Naive B cell (primary cell): ENCODE results near the gene RRP36. TPM values are rescaled to one million over a fixed set of nuclear protein-coding genes. Genes with fewer than 3 reads are reported as not detected.
"Not testable (repeated sequence)": the region's sequence is repeated elsewhere in the genome, so short reads cannot be mapped to it uniquely, and the experiment has no call there.

Experiments
- ATAC-seq, 2 donors: fragments of 150-1000 bp; cut with Tn5 transposase; 2 replicates each; pipeline ENCODE4 v1.10.0; 2021; ENCODE audit warnings: low read depth in 2 of 2, mild to moderate bottlenecking in 2 of 2, moderate library complexity in 2 of 2
- DNase-seq: peaks from one replicate; pipeline ENCODE4 v3.0.0; 2022
- H3K27ac Mint-ChIP-seq, 6 donors: one replicate each; pipeline ENCODE4 v1.8.0; 2020 to 2022; ENCODE audit warnings: mild to moderate bottlenecking in 6 of 6, mixed read lengths in 6 of 6, moderate library complexity in 5 of 6, inconsistent platforms in 2 of 6
- H3K27me3 Mint-ChIP-seq, 3 donors: one replicate each; pipeline ENCODE4 v1.8.0; 2021 to 2022; ENCODE audit warnings: mixed read lengths in 3 of 3, mild to moderate bottlenecking in 1 of 3
- H3K36me3 Mint-ChIP-seq, 2 donors: one replicate each; pipeline ENCODE4 v1.8.0; 2020 to 2022; ENCODE audit warnings: mixed read lengths in 2 of 2, inconsistent platforms in 1 of 2, mild to moderate bottlenecking in 1 of 2
- H3K4me1 Mint-ChIP-seq, 3 donors: one replicate each; pipeline ENCODE4 v1.8.0; 2020 to 2022; ENCODE audit warnings: mixed read lengths in 3 of 3, inconsistent platforms in 1 of 3, mild to moderate bottlenecking in 1 of 3, moderate library complexity in 1 of 3
- H3K4me3 Mint-ChIP-seq, 8 donors: one replicate each; pipeline ENCODE4 v1.8.0; 2020 to 2022; ENCODE audit warnings: mild to moderate bottlenecking in 8 of 8, mixed read lengths in 8 of 8, moderate library complexity in 8 of 8, inconsistent platforms in 2 of 8
- H3K9me3 Mint-ChIP-seq, 7 donors: one replicate each; pipeline ENCODE4 v1.8.0; 2020 to 2022; ENCODE audit warnings: mixed read lengths in 7 of 7, mild to moderate bottlenecking in 5 of 7, inconsistent platforms in 2 of 7, moderate library complexity in 1 of 7
- polyA plus RNA-seq, 6 donors: library from polyadenylated mRNA; unstranded; fragments of 300-500 nt; fragmentation: Illumina TruSeq; gene quantifications; one replicate each; pipeline ENCODE4 v1.2.3, GENCODE V29; 2021; ENCODE audit warnings: low read depth in 6 of 6

Gene RRP36
- polyA plus RNA-seq, 6 donors from 2014 or later = 27.8 to 55.0 (median 39.8) TPM

DNA sequence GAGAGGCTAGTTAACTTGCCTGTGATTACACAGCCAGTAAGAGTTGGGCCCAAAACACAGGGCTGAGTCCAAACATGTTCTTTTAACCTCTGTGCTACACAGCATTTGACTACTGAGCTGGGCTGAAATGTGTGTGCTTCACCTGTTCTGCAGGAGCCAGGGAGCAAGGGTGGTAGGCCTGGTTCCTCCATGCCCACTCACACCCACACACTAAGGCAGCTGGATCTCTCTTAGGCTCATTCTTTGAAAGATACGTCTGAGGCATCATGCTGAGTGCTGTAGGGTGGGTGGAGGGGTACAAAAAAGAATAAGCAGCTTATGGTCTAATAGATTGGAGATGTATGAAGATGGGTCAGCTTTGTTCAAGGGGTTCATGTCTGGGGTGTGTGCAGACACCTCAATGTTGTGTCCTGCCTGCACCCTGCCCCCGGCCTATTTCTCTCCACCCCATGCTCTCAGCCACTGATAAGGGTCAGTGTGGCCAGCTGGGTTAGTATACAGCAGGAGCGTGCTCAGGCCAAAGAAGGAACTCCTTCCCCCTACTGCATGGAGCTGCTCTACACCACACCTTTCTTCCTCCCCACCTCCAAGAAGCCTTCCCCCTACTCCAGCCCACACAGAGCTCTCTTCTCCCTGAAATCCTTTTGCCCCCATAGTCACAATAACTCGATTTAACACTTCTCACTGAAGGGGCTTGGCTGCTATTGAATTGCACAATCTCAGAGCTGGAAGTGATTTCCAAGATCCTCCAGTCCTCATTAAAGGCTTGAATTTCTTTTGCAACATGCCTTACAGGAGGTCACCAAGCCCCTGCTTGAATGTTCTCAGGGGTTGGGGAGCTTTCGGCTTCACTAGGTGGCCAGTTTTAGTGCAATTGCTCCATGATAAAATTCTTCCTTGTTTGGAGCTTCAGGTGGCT lies 33.6 kb upstream of the RRP36 start:
- Mint-ChIP-seq H3K4me1 (peaks cover 45 to 50% (median 46%) of the 10 kb centered on the region in 3 donors), H3K27ac (peak overlapping the region in 1 of 6 donors; percentile 36), H3K4me3 (peak overlapping the region in 1 of 8 donors; percentile 91), H3K9me3 (no peaks in the 10 kb centered on the region), H3K27me3 (no peaks in the 10 kb centered on the region), H3K36me3 (no peaks in the 10 kb centered on the region)
- DNase-seq = no peak
- no peak for ATAC-seq

DNA sequence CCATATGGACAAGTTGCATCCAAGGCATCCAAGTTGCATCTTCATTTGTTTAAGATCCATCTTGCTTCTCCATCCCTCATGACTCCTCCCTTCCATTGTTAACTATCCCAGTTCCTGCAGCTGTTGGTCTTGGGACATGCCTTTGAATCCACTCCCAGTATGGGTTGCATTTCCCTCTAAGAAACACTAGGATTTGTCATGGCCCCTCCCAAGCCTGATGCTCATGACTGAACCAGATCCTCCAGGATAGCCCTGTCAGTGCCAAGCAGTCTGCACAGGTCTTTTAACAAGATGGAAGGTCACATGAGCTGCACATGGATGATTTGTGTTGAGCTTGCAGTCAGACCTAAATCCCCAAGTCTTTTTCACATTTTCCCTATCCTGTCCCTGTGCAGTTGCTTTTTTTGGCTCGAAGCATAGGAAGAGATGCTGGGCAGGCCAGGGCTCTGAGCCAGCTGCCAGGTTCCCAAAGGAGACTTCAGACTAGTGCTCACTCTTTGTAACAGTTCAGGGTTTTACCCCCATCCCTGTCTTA lies 32.9 kb upstream of the RRP36 start:
- Mint-ChIP-seq H3K4me3 (peak overlapping the region in 2 of 8 donors; percentile 30 to 91), H3K9me3 (no peaks in the 10 kb centered on the region), H3K4me1 (peaks cover 45 to 52% (median 45%) of the 10 kb centered on the region in 3 donors), H3K27ac (no peak overlapping the region), H3K27me3 (no peaks in the 10 kb centered on the region), H3K36me3 (no peaks in the 10 kb centered on the region)
- ATAC-seq (no peak), DNase-seq (no peak)

DNA sequence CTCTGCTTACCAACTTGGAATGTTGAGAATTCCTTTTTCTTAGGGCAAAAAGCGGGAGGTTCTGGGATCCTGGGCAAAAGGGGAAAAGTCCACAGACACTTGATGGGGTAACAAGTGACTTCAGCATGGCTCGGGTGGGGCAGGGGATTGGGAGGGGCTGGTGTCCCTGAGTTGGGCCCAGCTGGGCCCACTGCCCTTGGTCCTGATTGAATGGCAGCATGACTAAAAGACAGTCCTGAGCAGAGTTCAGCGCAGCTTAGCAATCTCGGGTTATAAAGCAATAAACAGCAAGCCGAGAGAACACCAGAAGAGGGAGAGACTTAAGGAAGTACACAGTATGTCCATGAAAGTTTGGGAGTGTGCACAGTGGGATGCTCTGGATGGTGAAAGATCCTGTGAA lies 31.5 kb upstream of the RRP36 start:
- ATAC-seq = no peak
- no peak for DNase-seq
- Mint-ChIP-seq H3K4me3 (peak overlapping the region in 1 of 8 donors; percentile 56), H3K36me3 (no peaks in the 10 kb centered on the region), H3K4me1 (peaks cover 37 to 44% (median 38%) of the 10 kb centered on the region in 3 donors), H3K9me3 (no peaks in the 10 kb centered on the region), H3K27ac (peak overlapping the region in 1 of 6 donors; percentile 44), H3K27me3 (no peaks in the 10 kb centered on the region)

DNA sequence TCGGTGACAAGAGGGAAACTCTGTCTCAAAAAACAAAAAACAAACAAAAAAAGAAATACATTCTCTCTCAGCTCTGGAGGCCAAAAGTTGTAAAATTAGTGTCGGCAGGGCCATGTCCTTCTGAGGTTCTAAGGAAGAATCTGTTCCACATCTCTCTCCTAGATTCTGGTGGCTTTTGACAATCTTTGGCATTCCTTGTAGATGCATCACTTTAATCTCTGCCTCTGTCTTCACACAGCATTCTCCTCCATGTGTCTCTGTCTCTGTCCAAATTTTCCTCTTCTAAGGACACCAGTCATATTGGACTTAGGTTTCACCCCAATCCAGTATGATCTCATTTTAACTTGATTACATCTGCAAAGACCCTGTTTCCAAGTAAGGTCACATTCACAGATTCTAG lies 28.0 kb upstream of the RRP36 start:
- no peak overlapping the region for H3K27ac Mint-ChIP-seq

DNA sequence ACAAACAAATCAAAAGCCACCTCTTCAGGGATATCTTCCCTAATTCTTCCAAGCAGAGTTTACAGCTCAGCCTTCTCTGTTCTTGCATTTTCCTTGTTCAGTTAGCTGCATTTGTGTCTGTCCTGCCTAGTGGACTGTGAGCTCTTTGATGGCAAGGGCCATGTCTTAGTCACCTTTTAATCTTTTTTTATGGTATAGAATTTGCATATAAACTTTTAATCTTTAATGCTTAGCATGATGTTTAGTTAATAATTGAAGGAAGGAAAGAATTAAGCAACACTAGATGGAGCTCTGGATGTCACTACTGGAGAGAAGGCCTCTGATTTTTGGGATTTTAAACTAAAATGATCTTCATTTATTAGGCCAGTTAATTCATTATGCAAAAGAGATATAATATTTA lies 24.9 kb upstream of the RRP36 start:
- no peaks in the 10 kb centered on the region for H3K9me3 Mint-ChIP-seq
- H3K27me3 Mint-ChIP-seq = no peaks in the 10 kb centered on the region
- no peak for DNase-seq
- peaks cover 0 to 11% (median 3%) of the 10 kb centered on the region in 3 donors for H3K4me1 Mint-ChIP-seq
- ATAC-seq = no peak
- no peaks in the 10 kb centered on the region for H3K36me3 Mint-ChIP-seq
- H3K27ac Mint-ChIP-seq = no peak overlapping the region
- H3K4me3 Mint-ChIP-seq = no peak overlapping the region

More for the DNA sequence above, 28.0 kb upstream of the RRP36 start:
- H3K27me3 Mint-ChIP-seq = no peaks in the 10 kb centered on the region
- no peak overlapping the region for H3K4me3 Mint-ChIP-seq
- H3K4me1 Mint-ChIP-seq = peaks cover 3 to 17% (median 3%) of the 10 kb centered on the region in 3 donors
- H3K36me3 Mint-ChIP-seq = no peaks in the 10 kb centered on the region
- no peak for ATAC-seq
- DNase-seq = no peak
- H3K9me3 Mint-ChIP-seq = no peaks in the 10 kb centered on the region

DNA sequence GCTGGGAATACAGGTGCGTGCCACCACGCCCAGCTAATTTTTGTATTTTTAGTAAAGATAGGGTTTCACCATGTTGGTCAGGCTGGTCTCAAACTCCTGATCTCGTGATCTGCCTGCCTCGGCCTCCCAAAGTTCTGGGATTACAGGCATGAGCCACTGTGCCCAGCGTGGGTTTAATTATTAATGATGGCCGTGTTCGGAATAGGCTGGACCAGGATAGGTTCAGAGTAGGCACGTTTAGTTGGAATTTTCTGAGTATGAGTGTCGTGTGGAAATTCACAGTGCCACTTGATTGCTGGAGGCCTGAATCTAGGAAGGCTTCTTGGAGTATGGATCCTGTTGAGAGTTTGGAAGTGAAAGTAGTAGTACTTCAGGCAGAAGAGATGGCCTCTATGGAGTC lies 23.2 kb upstream of the RRP36 start:
- not testable (repeated sequence) for H3K27me3 Mint-ChIP-seq, H3K4me1 Mint-ChIP-seq, H3K27ac Mint-ChIP-seq, ATAC-seq, H3K4me3 Mint-ChIP-seq, H3K9me3 Mint-ChIP-seq, H3K36me3 Mint-ChIP-seq, DNase-seq

DNA sequence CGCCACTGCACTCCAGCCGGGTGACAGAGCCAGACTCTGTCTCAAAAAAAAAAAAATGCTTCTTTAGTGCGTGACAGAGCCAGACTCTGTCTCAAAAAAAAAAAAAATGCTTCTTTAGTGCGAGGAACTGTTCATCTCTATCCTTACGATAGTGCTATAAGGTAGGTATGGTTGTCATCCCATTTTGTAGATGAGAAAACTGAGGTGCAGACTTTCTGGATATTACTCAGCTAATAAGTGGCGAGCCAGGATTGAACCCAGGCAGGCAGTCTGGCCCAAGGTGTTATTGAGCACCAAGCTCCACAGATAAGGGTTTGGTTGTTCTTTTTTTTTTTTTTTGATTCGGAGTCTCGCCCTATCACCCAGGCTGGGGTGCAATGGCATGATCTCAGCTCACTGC lies 19.6 kb upstream of the RRP36 start:
- no peaks in the 10 kb centered on the region for H3K27me3 Mint-ChIP-seq
- H3K4me3 Mint-ChIP-seq = no peak overlapping the region
- ATAC-seq (no peak), DNase-seq (no peak)
- H3K27ac Mint-ChIP-seq = no peak overlapping the region
- H3K4me1 Mint-ChIP-seq = peaks cover 0 to 4% (median 0%) of the 10 kb centered on the region in 3 donors
- no peaks in the 10 kb centered on the region for H3K9me3 Mint-ChIP-seq
- H3K36me3 Mint-ChIP-seq = peaks cover 0 to 7% of the 10 kb centered on the region in 2 donors

DNA sequence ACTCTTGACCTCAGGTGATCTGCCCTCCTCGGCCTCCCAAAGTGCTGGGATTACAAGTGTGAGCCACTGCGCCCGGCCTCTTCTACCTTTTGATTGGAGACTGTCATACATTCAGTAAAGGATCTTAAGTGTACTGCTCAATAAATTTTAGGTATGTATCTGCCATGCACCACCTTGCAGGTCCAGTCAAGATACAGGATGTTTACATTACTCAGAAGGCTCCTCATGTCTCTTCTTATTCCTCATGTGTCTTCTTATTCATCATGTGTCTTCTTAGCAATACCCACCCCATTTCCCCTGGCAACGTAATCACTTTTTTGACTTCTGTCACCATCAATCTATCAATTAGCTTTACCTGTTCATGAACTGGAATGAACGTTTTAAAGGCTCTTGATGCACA lies 15.6 kb upstream of the RRP36 start:
- Mint-ChIP-seq H3K4me3 (no peak overlapping the region), H3K9me3 (no peaks in the 10 kb centered on the region), H3K27me3 (no peaks in the 10 kb centered on the region), H3K27ac (no peak overlapping the region), H3K4me1 (peaks cover 8 to 14% (median 10%) of the 10 kb centered on the region in 3 donors), H3K36me3 (peaks cover 0 to 7% of the 10 kb centered on the region in 2 donors)
- ATAC-seq = no peak
- no peak for DNase-seq

DNA sequence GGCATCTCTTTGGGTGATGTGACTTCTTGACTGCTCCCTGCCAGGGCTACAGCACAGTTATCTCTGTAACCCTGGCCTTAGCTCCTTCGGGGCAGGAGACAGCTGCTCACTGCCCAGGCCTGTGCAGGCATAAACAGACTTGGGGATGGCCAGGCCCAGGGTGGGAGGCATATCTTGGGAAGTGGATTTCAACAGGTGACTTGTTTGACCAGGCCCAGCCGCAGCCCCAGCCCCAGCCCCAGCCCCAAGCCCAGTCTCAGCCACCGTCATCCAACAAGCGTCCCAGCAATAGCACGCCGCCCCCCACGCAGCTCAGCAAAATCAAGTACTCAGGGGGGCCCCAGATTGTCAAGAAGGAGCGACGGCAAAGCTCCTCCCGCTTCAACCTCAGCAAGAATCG lies 15.2 kb upstream of the RRP36 start:
- H3K27ac Mint-ChIP-seq = peak overlapping the region in 2 of 6 donors; percentile 62 to 69
- H3K4me1 Mint-ChIP-seq = peaks cover 11 to 15% (median 12%) of the 10 kb centered on the region in 3 donors
- no peaks in the 10 kb centered on the region for H3K9me3 Mint-ChIP-seq
- H3K27me3 Mint-ChIP-seq = no peaks in the 10 kb centered on the region
- DNase-seq = no peak
- peaks cover 0 to 7% of the 10 kb centered on the region in 2 donors for H3K36me3 Mint-ChIP-seq
- ATAC-seq = no peak
- no peak overlapping the region for H3K4me3 Mint-ChIP-seq

DNA sequence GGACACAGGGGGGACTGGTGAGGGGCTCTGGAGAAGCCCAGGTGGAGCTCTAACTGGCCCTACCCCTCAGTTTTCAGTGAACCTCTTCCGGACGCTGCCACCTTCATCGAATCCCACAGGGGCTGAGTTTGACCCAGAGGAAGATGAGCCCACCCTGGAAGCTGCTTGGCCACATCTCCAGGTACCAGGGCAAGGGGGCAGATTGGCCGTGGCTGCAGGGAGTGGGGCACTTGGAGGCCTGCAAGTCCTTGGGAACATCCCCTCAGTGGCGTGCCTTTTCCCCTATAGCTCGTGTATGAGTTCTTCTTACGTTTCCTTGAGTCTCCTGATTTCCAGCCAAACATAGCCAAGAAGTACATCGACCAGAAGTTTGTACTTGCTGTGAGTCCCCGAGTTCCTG lies 14.3 kb upstream of the RRP36 start:
- no peak for ATAC-seq
- Mint-ChIP-seq H3K27ac (peak overlapping the region in 1 of 6 donors; percentile 56), H3K4me1 (peaks cover 18 to 23% (median 21%) of the 10 kb centered on the region in 3 donors), H3K27me3 (no peaks in the 10 kb centered on the region), H3K4me3 (no peak overlapping the region), H3K9me3 (no peaks in the 10 kb centered on the region), H3K36me3 (peaks cover 0 to 7% of the 10 kb centered on the region in 2 donors)
- DNase-seq = no peak

DNA sequence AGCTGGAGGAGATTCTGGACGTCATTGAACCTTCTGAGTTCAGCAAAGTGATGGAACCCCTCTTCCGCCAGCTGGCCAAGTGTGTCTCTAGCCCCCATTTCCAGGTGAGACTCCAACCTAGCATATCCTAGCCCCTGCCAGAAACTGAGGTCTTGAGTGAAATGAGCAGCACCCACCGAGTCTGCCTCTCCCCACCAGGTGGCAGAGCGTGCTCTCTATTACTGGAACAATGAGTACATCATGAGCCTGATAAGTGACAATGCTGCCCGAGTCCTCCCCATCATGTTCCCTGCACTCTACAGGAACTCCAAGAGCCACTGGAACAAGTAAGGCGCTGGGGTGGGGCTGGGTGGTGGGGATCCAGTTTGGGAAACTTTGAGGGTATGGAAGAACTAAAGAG lies 12.3 kb upstream of the RRP36 start:
- H3K9me3 Mint-ChIP-seq = no peaks in the 10 kb centered on the region
- H3K4me1 Mint-ChIP-seq = peaks cover 38 to 43% (median 41%) of the 10 kb centered on the region in 3 donors
- peaks cover 0 to 7% of the 10 kb centered on the region in 2 donors for H3K36me3 Mint-ChIP-seq
- no peak overlapping the region for H3K4me3 Mint-ChIP-seq
- H3K27ac Mint-ChIP-seq = peak overlapping the region in 2 of 6 donors; percentile 54 to 64
- ATAC-seq (no peak), DNase-seq (no peak)
- H3K27me3 Mint-ChIP-seq = no peaks in the 10 kb centered on the region

DNA sequence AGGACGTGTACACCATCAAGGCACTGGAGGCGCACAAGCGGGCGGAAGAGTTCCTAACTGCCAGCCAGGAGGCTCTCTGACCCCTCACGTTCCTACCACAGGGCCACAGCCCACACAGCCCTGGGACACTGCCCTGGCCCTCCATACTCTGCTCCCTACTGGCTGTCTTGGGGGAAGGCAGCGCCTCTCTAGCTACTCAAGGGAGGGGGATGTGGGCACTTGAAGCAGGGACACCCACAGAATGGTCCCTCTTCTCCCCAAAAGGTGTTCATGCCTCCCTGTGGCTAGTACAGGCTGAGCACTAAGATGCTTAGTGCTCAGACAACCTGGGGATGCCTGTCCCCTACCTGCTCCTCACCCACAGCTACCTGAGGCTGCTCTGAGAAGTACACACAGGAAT lies 10.2 kb upstream of the RRP36 start:
- Mint-ChIP-seq H3K36me3 (peaks cover 0 to 1% of the 10 kb centered on the region in 2 donors), H3K27me3 (no peaks in the 10 kb centered on the region), H3K4me3 (peak overlapping the region in 2 of 8 donors; percentile 69 to 84), H3K9me3 (no peaks in the 10 kb centered on the region), H3K27ac (peak overlapping the region in 2 of 6 donors; percentile 90 to 96), H3K4me1 (peaks cover 46 to 59% (median 55%) of the 10 kb centered on the region in 3 donors)
- DNase-seq (no peak), ATAC-seq (no peak)

DNA sequence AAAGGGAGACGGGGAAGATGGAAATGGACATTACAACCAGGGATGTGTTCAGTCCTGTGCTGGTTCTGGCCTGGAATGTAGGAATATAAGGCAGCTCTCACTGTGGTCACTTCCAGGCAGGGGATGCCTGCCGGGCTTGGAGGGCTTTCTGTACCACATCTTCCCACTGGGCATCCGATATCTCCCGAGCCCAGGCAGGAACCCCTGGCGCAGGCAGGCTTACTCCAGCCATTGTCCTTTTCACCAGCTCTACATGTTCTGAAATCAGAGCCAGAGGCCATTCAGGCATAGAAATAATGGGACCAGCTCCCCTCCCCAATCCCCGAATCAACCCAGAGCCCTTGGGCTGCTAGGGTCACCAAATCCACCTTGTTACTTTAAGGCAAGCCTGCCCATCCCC lies 9.1 kb upstream of the RRP36 start:
- H3K27me3 Mint-ChIP-seq = no peaks in the 10 kb centered on the region
- ATAC-seq (no peak), DNase-seq (no peak)
- H3K4me3 Mint-ChIP-seq = peak overlapping the region; percentile 28 to 99 (median 88)
- peak overlapping the region in 4 of 6 donors; percentile 58 to 96 (median 76) for H3K27ac Mint-ChIP-seq
- H3K36me3 Mint-ChIP-seq = no peaks in the 10 kb centered on the region
- peaks cover 47 to 70% (median 62%) of the 10 kb centered on the region in 3 donors for H3K4me1 Mint-ChIP-seq
- no peaks in the 10 kb centered on the region for H3K9me3 Mint-ChIP-seq
